Breast epithelium (tissue), 4 donors: ENCODE results near the gene BEND5. TPM values are rescaled to one million over a fixed set of nuclear protein-coding genes. Genes with fewer than 3 reads are reported as not detected.

Source experiments
- DNase-seq, 2 donors: peaks; one replicate each; pipeline ENCODE4 v3.0.0-alpha.2; 2019; ENCODE audit warnings: low spot score in 2 of 2
- H3K27ac ChIP-seq, 2 donors: fragments of 200-600 bp; sonication (generic) in 1 of 2; one replicate each; pipeline ENCODE4 v1.5.1; 2016 to 2019; ENCODE audit warnings: mild to moderate bottlenecking in 1 of 2
- H3K27me3 ChIP-seq, 2 donors: fragments of 200-600 bp; sonication (generic) in 1 of 2; one replicate each; pipeline versions ENCODE4 v1.5.1 to v1.6.0; 2017 to 2019; ENCODE audit warnings: control low read depth in 1 of 2, mild to moderate bottlenecking in 1 of 2
- H3K36me3 ChIP-seq: fragments of 200-600 bp; one replicate; pipeline ENCODE4 v1.5.1; 2019
- H3K4me1 ChIP-seq, 2 donors: fragments of 200-600 bp; sonication (generic); one replicate each; pipeline ENCODE4 v1.5.1; 2016 to 2019; ENCODE audit warnings: control low read depth in 1 of 2
- H3K4me3 ChIP-seq, 3 donors: fragments of 200-600 bp; sonication (generic); 1 replicate in 2 of 3; 2 replicates in 1 of 3; pipeline ENCODE4 v1.5.1; 2016 to 2019; ENCODE audit warnings: mild to moderate bottlenecking in 3 of 3, moderate library complexity in 2 of 3
- H3K9me3 ChIP-seq, 2 donors: fragments of 200-600 bp; sonication (generic) in 1 of 2; one replicate each; pipeline ENCODE4 v1.5.1; 2016 to 2019; ENCODE audit warnings: control low read depth in 1 of 2
- POLR2A ChIP-seq: fragments of 450-650 bp; IDR thresholded peaks from one replicate; pipeline ENCODE4 v1.6.1; 2016; ENCODE audit warnings: antibody characterized with exemption, mild to moderate bottlenecking, moderate library complexity
- POLR2AphosphoS5 ChIP-seq, 3 donors: sonication (generic); formaldehyde crosslinking; IDR thresholded peaks; one replicate each; pipeline ENCODE4 v1.6.1; 2017; ENCODE audit warnings: antibody characterized with exemption in 3 of 3
- intact Hi-C: fragments of 100-400 bp; cut with DNase I; formaldehyde crosslinking; loops from one replicate; pipeline ENCODE4 v1.15.1; 2023; ENCODE audit warnings: low total_unique reads
- total RNA-seq, 3 donors: library from RNA; depleted of rRNA; stranded (reverse); fragments of >200 nt; gene quantifications; one replicate each; pipeline ENCODE4 v1.1.0, GENCODE V29; 2016
- TF ChIP-seq, protein P1 (sequence below), 3 donors: fragments of 450-650 bp; IDR thresholded peaks; one replicate each; pipeline ENCODE4 v1.5.1; 2016 to 2017; ENCODE audit warnings: antibody characterized with exemption in 3 of 3, mild to moderate bottlenecking in 3 of 3, moderate library complexity in 3 of 3

The BEND5 gene
- total RNA-seq, 3 donors from 2014 or later, result 3.2 to 7.3 (median 5.9) TPM

DNA sequence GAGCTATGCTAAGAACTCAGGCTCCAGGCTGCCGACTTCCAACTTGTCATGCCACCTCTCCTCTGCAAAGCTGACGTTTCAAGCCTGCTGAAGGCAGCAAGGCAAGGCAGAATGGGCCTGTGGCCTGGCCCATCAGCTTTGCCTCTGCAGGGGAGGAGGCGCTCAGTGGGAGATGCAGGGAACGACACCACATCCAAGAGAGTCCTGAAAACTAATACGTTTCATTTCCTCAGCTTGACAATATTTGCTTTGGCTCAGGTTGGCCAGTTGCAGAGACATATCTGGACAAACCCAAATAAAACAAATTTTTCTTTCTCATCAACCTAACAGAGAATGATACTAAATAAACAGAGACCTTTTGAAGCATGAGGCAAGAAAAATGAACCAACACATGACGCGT lies 35.3 kb downstream of the BEND5 start:
- TF ChIP-seq POLR2AphosphoS5 (IDR thresholded peaks at IDR 0.05), result no peak
- no peak for TF ChIP-seq POLR2A
- TF ChIP-seq, protein P1, sequence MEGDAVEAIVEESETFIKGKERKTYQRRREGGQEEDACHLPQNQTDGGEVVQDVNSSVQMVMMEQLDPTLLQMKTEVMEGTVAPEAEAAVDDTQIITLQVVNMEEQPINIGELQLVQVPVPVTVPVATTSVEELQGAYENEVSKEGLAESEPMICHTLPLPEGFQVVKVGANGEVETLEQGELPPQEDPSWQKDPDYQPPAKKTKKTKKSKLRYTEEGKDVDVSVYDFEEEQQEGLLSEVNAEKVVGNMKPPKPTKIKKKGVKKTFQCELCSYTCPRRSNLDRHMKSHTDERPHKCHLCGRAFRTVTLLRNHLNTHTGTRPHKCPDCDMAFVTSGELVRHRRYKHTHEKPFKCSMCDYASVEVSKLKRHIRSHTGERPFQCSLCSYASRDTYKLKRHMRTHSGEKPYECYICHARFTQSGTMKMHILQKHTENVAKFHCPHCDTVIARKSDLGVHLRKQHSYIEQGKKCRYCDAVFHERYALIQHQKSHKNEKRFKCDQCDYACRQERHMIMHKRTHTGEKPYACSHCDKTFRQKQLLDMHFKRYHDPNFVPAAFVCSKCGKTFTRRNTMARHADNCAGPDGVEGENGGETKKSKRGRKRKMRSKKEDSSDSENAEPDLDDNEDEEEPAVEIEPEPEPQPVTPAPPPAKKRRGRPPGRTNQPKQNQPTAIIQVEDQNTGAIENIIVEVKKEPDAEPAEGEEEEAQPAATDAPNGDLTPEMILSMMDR (IDR thresholded peaks at IDR 0.05), result no peak
- no peaks in the 10 kb centered on the region for H3K36me3 ChIP-seq
- no peaks in the 10 kb centered on the region for H3K4me1 ChIP-seq
- intact Hi-C loops, result no loop called here
- H3K27ac ChIP-seq, result no peak overlapping the region
- H3K9me3 ChIP-seq, result no peaks in the 10 kb centered on the region
- no peaks in the 10 kb centered on the region for H3K27me3 ChIP-seq
- DNase-seq, result no peak
- H3K4me3 ChIP-seq, result no peak overlapping the region

DNA sequence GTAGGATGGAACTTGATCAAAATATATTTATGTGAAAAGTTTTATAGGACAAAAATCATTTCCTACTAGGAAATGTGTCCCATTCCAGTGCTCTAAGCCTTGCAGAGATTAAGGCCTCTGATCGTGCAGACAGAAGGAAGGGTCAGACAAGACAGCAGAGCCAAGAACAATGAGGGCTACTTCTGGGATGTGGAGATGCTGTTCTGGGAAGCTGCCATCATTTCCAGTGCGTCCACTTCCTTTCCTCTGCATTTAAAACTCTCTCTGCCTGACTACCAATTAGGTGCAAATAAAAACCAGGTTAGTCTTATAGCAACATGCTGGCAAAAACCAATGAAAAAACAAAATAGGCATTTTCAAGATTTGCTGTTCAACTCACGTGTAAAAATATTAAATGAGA lies 36.1 kb downstream of the BEND5 start:
- H3K9me3 ChIP-seq, result no peaks in the 10 kb centered on the region
- no peaks in the 10 kb centered on the region for H3K36me3 ChIP-seq
- H3K27me3 ChIP-seq, result no peaks in the 10 kb centered on the region
- intact Hi-C loops, result no loop called here
- no peak overlapping the region for H3K27ac ChIP-seq
- H3K4me3 ChIP-seq, result no peak overlapping the region
- DNase-seq, result no peak
- TF ChIP-seq POLR2A, result no peak
- TF ChIP-seq, protein P1 (IDR thresholded peaks at IDR 0.05), result no peak
- TF ChIP-seq POLR2AphosphoS5 (IDR thresholded peaks at IDR 0.05), result no peak
- no peaks in the 10 kb centered on the region for H3K4me1 ChIP-seq

DNA sequence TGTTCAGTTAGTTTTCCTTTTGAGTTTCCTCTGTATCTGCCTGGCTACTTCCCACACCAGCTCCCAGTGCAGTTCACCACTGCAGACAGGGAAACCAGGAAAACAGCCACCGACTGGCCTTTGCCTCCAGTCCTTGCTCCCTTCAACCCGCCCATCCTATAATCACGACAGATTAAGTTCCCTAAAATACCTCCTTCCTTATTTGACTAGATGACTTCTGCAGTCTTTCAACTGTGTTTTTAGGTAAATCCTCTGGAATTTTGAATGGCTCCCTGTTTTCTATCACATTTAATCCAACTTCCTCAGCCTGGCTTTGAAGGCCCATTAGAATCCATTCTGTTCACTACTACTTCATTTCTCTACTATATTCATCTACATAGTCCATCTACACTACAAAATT lies 37.6 kb downstream of the BEND5 start:
- Histone ChIP-seq H3K36me3 (no peaks in the 10 kb centered on the region), H3K27me3 (no peaks in the 10 kb centered on the region), H3K9me3 (no peaks in the 10 kb centered on the region), H3K4me1 (no peaks in the 10 kb centered on the region), H3K27ac (no peak overlapping the region), H3K4me3 (no peak overlapping the region)
- TF ChIP-seq POLR2AphosphoS5 (IDR thresholded peaks at IDR 0.05), result no peak
- TF ChIP-seq, protein P1 (IDR thresholded peaks at IDR 0.05), result no peak
- no peak for TF ChIP-seq POLR2A
- no peak for DNase-seq
- intact Hi-C loops, result no loop called here

DNA sequence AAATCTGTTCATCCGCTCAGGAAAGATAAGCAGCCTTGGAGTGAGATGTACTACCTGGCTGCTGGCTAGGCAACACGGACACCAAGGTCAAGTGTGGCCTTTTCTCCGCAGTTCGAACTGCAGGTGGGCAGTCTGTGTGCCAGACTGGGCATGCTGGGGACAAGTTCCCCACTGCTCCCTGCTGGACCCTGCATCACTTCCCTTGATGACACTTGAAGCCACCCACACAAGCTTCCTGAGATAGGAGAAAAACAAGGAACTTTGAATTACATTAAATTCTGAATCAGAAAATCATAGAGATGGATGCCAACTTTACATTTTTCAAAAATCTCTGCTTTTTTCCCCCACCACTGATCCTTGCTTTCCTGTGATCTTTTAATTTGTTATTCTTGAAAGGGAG lies 38.3 kb downstream of the BEND5 start:
- Histone ChIP-seq H3K9me3 (no peaks in the 10 kb centered on the region), H3K4me1 (no peaks in the 10 kb centered on the region), H3K27me3 (no peaks in the 10 kb centered on the region), H3K4me3 (no peak overlapping the region), H3K36me3 (no peaks in the 10 kb centered on the region), H3K27ac (no peak overlapping the region)
- intact Hi-C loops, result no loop called here
- DNase-seq, result no peak
- TF ChIP-seq POLR2AphosphoS5 (IDR thresholded peaks at IDR 0.05) (no peak), POLR2A (no peak)
- TF ChIP-seq, protein P1 (IDR thresholded peaks at IDR 0.05), result no peak

DNA sequence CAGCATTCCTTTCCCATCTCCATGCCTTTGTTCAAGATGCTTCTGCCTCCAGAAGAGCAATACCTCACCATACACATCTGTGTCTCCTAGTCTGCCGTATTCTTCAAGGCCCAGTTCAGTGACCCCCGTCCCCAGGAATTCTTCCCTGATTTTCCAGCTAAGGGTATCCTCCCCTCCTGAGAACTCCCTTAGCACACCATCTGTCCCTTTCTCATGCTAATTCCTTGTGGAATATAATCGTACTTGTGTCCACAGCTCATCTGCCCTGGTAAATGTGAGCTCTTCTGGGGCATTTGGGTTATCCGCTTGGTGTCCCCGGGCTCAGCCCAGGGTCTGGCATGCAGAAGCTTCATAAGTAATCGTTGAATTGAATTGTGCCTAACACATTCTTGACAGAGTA lies 40.9 kb downstream of the BEND5 start:
- Histone ChIP-seq H3K4me3 (no peak overlapping the region), H3K4me1 (no peaks in the 10 kb centered on the region), H3K36me3 (no peaks in the 10 kb centered on the region), H3K9me3 (no peaks in the 10 kb centered on the region), H3K27ac (no peak overlapping the region), H3K27me3 (no peaks in the 10 kb centered on the region)
- intact Hi-C loops, result no loop called here
- DNase-seq, result no peak
- TF ChIP-seq POLR2AphosphoS5 (IDR thresholded peaks at IDR 0.05), result no peak
- no peak for TF ChIP-seq POLR2A
- TF ChIP-seq, protein P1 (IDR thresholded peaks at IDR 0.05), result no peak
